Measurements from ENCODE around the gene PSMD13.
A peak's percentile ranks its signal among the peaks of the same experiment; 100 is the strongest.

Gene PSMD13

GRCh38 chr11:210803-211180, 26.0 kb upstream of the PSMD13 start:
- H3K4me3 Mint-ChIP-seq = peak overlapping the region; percentile 96 to 98 (median 96)
- H3K27ac Mint-ChIP-seq = peak overlapping the region in 2 of 3 experiments; percentile 20 to 81
- peaks cover 22% of the 10 kb centered on the region for H3K4me1 Mint-ChIP-seq
- H3K27me3 Mint-ChIP-seq (ENCODE audit: low read depth) = no peaks in the 10 kb centered on the region
- TF ChIP-seq, protein P1, sequence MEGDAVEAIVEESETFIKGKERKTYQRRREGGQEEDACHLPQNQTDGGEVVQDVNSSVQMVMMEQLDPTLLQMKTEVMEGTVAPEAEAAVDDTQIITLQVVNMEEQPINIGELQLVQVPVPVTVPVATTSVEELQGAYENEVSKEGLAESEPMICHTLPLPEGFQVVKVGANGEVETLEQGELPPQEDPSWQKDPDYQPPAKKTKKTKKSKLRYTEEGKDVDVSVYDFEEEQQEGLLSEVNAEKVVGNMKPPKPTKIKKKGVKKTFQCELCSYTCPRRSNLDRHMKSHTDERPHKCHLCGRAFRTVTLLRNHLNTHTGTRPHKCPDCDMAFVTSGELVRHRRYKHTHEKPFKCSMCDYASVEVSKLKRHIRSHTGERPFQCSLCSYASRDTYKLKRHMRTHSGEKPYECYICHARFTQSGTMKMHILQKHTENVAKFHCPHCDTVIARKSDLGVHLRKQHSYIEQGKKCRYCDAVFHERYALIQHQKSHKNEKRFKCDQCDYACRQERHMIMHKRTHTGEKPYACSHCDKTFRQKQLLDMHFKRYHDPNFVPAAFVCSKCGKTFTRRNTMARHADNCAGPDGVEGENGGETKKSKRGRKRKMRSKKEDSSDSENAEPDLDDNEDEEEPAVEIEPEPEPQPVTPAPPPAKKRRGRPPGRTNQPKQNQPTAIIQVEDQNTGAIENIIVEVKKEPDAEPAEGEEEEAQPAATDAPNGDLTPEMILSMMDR (IDR thresholded peaks at IDR 0.05; ENCODE audit: unreplicated experiment in 3 of 3) = no peak
- peaks cover 42% of the 10 kb centered on the region for H3K36me3 Mint-ChIP-seq (ENCODE audit: low read depth)
- no peaks in the 10 kb centered on the region for H3K9me3 Mint-ChIP-seq

GRCh38 chr11:211295-211694, 25.5 kb upstream of the PSMD13 start:
- peak overlapping the region; percentile 96 to 98 (median 96) for H3K4me3 Mint-ChIP-seq
- H3K36me3 Mint-ChIP-seq (ENCODE audit: low read depth) = peaks cover 47% of the 10 kb centered on the region
- no peaks in the 10 kb centered on the region for H3K9me3 Mint-ChIP-seq
- no peaks in the 10 kb centered on the region for H3K27me3 Mint-ChIP-seq (ENCODE audit: low read depth)
- TF ChIP-seq, protein P1 (IDR thresholded peaks at IDR 0.05; ENCODE audit: unreplicated experiment in 3 of 3) = no peak
- H3K4me1 Mint-ChIP-seq = peaks cover 18% of the 10 kb centered on the region
- peak overlapping the region in 1 of 3 experiments; percentile 81 for H3K27ac Mint-ChIP-seq

DNA sequence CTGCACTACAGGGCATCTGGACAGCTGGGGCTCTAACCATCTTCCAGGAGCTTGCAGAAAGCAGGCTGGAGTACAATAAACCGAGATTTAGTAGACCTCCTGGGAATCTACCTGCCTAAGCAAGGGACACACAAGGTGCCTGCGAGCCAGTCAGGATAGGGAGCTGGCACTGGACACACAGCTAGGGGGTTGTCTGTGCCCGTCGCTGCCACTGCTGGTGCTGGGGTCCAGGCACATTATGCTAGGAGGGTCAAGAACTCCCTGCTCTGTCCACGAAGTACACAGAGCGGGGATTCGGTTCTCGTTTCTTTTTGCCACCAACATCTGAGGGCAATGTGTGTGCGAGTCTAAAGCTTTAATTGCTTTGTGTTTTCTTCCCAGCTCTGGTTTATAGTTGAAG, 25.0 kb upstream of the PSMD13 start:
- TF ChIP-seq, protein P1 (IDR thresholded peaks at IDR 0.05; ENCODE audit: unreplicated experiment in 3 of 3) = no peak
- H3K9me3 Mint-ChIP-seq = no peaks in the 10 kb centered on the region
- H3K4me3 Mint-ChIP-seq = peak overlapping the region; percentile 96 to 98 (median 96)
- no peaks in the 10 kb centered on the region for H3K27me3 Mint-ChIP-seq (ENCODE audit: low read depth)
- H3K36me3 Mint-ChIP-seq (ENCODE audit: low read depth) = peaks cover 47% of the 10 kb centered on the region
- peaks cover 14% of the 10 kb centered on the region for H3K4me1 Mint-ChIP-seq
- H3K27ac Mint-ChIP-seq = peak overlapping the region in 1 of 3 experiments; percentile 81

GRCh38 chr11:212150-213100, 24.4 kb upstream of the PSMD13 start:
- Mint-ChIP-seq H3K4me1 (peaks cover 14% of the 10 kb centered on the region), H3K27ac (no peak overlapping the region), H3K9me3 (no peaks in the 10 kb centered on the region), H3K4me3 (peak overlapping the region; percentile 43 to 72 (median 56)), H3K36me3 (ENCODE audit: low read depth) (peaks cover 47% of the 10 kb centered on the region), H3K27me3 (ENCODE audit: low read depth) (no peaks in the 10 kb centered on the region)
- TF ChIP-seq, protein P1 (IDR thresholded peaks at IDR 0.05; ENCODE audit: unreplicated experiment in 3 of 3) = no peak

- no peaks in the 10 kb centered on the region for H3K9me3 Mint-ChIP-seq
- H3K4me1 Mint-ChIP-seq = peaks cover 14% of the 10 kb centered on the region
Observed at GRCh38 chr11:213111-213510, 23.7 kb upstream of the PSMD13 start.

More at GRCh38 chr11:213111-213510, 23.7 kb upstream of the PSMD13 start:
- TF ChIP-seq, protein P1 (IDR thresholded peaks at IDR 0.05; ENCODE audit: unreplicated experiment in 3 of 3) = no peak
- Mint-ChIP-seq H3K27me3 (ENCODE audit: low read depth) (no peaks in the 10 kb centered on the region), H3K4me3 (no peak overlapping the region), H3K27ac (no peak overlapping the region), H3K36me3 (ENCODE audit: low read depth) (peaks cover 47% of the 10 kb centered on the region)

Measured in nephron (organoid).